Measurements from ENCODE around the gene AKNA.
A peak's percentile ranks its signal among the peaks of the same experiment; 100 is the strongest.

- TF ChIP-seq, protein P1, sequence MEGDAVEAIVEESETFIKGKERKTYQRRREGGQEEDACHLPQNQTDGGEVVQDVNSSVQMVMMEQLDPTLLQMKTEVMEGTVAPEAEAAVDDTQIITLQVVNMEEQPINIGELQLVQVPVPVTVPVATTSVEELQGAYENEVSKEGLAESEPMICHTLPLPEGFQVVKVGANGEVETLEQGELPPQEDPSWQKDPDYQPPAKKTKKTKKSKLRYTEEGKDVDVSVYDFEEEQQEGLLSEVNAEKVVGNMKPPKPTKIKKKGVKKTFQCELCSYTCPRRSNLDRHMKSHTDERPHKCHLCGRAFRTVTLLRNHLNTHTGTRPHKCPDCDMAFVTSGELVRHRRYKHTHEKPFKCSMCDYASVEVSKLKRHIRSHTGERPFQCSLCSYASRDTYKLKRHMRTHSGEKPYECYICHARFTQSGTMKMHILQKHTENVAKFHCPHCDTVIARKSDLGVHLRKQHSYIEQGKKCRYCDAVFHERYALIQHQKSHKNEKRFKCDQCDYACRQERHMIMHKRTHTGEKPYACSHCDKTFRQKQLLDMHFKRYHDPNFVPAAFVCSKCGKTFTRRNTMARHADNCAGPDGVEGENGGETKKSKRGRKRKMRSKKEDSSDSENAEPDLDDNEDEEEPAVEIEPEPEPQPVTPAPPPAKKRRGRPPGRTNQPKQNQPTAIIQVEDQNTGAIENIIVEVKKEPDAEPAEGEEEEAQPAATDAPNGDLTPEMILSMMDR (IDR thresholded peaks at IDR 0.05): peak in 2 of 3 donors; percentile 24 to 44
- no peak for TF ChIP-seq POLR2AphosphoS5 (IDR thresholded peaks at IDR 0.05)
- no peak for TF ChIP-seq POLR2A (IDR thresholded peaks at IDR 0.05)
Measured at GRCh38 chr9:114339130-114339908, 48.5 kb downstream of the AKNA start.
